Osteoblast (primary cell): ENCODE data around the gene SLC37A1. TPM values are rescaled to one million over a fixed set of nuclear protein-coding genes. Genes with fewer than 3 reads are reported as not detected.

Source experiments
- DNase-seq: peaks from one replicate; pipeline ENCODE4 v3.0.0; 2011; ENCODE audit warnings: low spot score, mixed read lengths; ENCODE audit not compliant: insufficient read length; ENCODE audit errors: missing footprints
- H2AFZ ChIP-seq: 2 replicates; pipeline ENCODE4 v1.6.0; 2011; ENCODE audit warnings: mild to moderate bottlenecking, low read length
- H3K27ac ChIP-seq: 2 replicates; pipeline ENCODE4 v1.5.1; 2011; ENCODE audit warnings: mild to moderate bottlenecking, low read depth, low read length, moderate library complexity
- H3K27me3 ChIP-seq: 2 replicates; pipeline ENCODE4 v1.6.0; 2012; ENCODE audit warnings: mild to moderate bottlenecking, control low read depth, inconsistent platforms, low read length, moderate library complexity; ENCODE audit not compliant: insufficient read depth
- H3K36me3 ChIP-seq: 2 replicates; pipeline ENCODE4 v1.5.1; 2011; ENCODE audit warnings: mild to moderate bottlenecking, low read length, control low read depth, moderate library complexity; ENCODE audit not compliant: insufficient read depth
- H3K4me1 ChIP-seq: 2 replicates; pipeline ENCODE4 v1.5.1; 2011; ENCODE audit warnings: mild to moderate bottlenecking, low read length, control low read depth, moderate library complexity; ENCODE audit not compliant: insufficient read depth
- H3K4me2 ChIP-seq: 2 replicates; pipeline ENCODE4 v1.6.0; 2011; ENCODE audit warnings: mild to moderate bottlenecking, low read length; ENCODE audit not compliant: insufficient read depth
- H3K4me3 ChIP-seq: fragments of 200-600 bp; sonication (generic); 3 replicates; pipeline ENCODE4 v1.5.1; 2012; ENCODE audit warnings: mild to moderate bottlenecking, low read length, inconsistent platforms; ENCODE audit not compliant: insufficient read depth
- H3K79me2 ChIP-seq: 2 replicates; pipeline ENCODE4 v1.6.0; 2012; ENCODE audit warnings: mild to moderate bottlenecking, low read length, control low read depth, inconsistent platforms; ENCODE audit not compliant: insufficient read depth
- H3K9me3 ChIP-seq: 2 replicates; pipeline ENCODE4 v1.5.1; 2011; ENCODE audit warnings: low read depth, low read length, control low read depth
- H4K20me1 ChIP-seq: 2 replicates; pipeline ENCODE4 v1.6.0; 2012; ENCODE audit warnings: mild to moderate bottlenecking, low read length, control low read depth; ENCODE audit not compliant: insufficient read depth
- CTCF ChIP-seq: IDR thresholded peaks from 2 replicates; pipeline ENCODE4 v1.5.1; 2011; ENCODE audit warnings: mild to moderate bottlenecking, low read depth, low read length, moderate library complexity; ENCODE audit errors: extremely low read depth
- total RNA-seq: library from RNA; depleted of rRNA; stranded (reverse); fragments of >200 nt; gene quantifications from 2 replicates; pipeline ENCODE4 v1.2.3, GENCODE V29; 2012

The SLC37A1 gene
- total RNA-seq, 1 donor: 6.9 TPM

GRCh38 chr21:42532466-42533181 is 19.0 kb downstream of the SLC37A1 start:
- Histone ChIP-seq H3K9me3 (no peaks in the 10 kb centered on the region), H3K27ac (no peak overlapping the region), H3K4me3 (no peak overlapping the region), H2AFZ (no peak overlapping the region), H3K27me3 (peaks cover 9% of the 10 kb centered on the region), H3K79me2 (no peaks in the 10 kb centered on the region), H3K4me2 (no peak overlapping the region), H4K20me1 (no peaks in the 10 kb centered on the region), H3K36me3 (no peaks in the 10 kb centered on the region), H3K4me1 (no peaks in the 10 kb centered on the region)
- TF ChIP-seq CTCF: no peak
- DNase-seq: no peak

GRCh38 chr21:42533306-42533962 is 19.8 kb downstream of the SLC37A1 start:
- H2AFZ ChIP-seq: no peak overlapping the region
- no peaks in the 10 kb centered on the region for H3K36me3 ChIP-seq
- TF ChIP-seq CTCF: no peak
- H3K27ac ChIP-seq: no peak overlapping the region
- no peak for DNase-seq
- H3K4me1 ChIP-seq: no peaks in the 10 kb centered on the region
- H3K4me3 ChIP-seq: no peak overlapping the region
- H4K20me1 ChIP-seq: no peaks in the 10 kb centered on the region
- H3K9me3 ChIP-seq: no peaks in the 10 kb centered on the region
- H3K79me2 ChIP-seq: no peaks in the 10 kb centered on the region
- no peak overlapping the region for H3K4me2 ChIP-seq
- H3K27me3 ChIP-seq: peaks cover 9% of the 10 kb centered on the region

GRCh38 chr21:42533963-42534355 is 20.3 kb downstream of the SLC37A1 start:
- DNase-seq: no peak
- H3K4me2 ChIP-seq: no peak overlapping the region
- H3K4me3 ChIP-seq: no peak overlapping the region
- no peaks in the 10 kb centered on the region for H3K79me2 ChIP-seq
- no peak overlapping the region for H2AFZ ChIP-seq
- no peaks in the 10 kb centered on the region for H3K36me3 ChIP-seq
- H3K9me3 ChIP-seq: no peaks in the 10 kb centered on the region
- no peaks in the 10 kb centered on the region for H4K20me1 ChIP-seq
- no peak overlapping the region for H3K27ac ChIP-seq
- H3K27me3 ChIP-seq: peaks cover 12% of the 10 kb centered on the region
- H3K4me1 ChIP-seq: no peaks in the 10 kb centered on the region
- TF ChIP-seq CTCF: no peak
